ENCODE results near the gene ANKS1A. TPM values are rescaled to one million over a fixed set of nuclear protein-coding genes. Genes with fewer than 3 reads are reported as not detected.

Gene ANKS1A
- total RNA-seq, 1 experiment from 2014 or later, result 35.0 TPM

- Mint-ChIP-seq H3K4me3 (no peak overlapping the region), H3K27me3 (ENCODE audit: low read depth) (no peaks in the 10 kb centered on the region), H3K27ac (no peak overlapping the region), H3K36me3 (peaks cover 7% of the 10 kb centered on the region), H3K9me3 (no peaks in the 10 kb centered on the region), H3K4me1 (peaks cover 27% of the 10 kb centered on the region)
- CTCF ChIA-PET, result interaction anchor here (2.1 kb wide), 1 partner anchor 74 kb away, joined by 7 read pairs; no protein-coding TSS in a partner anchor
- POLR2A ChIA-PET, result no interaction called here
- no peak for TF ChIP-seq ZNF532 (CRISPR knock-in tag; IDR thresholded peaks at IDR 0.05; ENCODE audit: borderline replicate concordance)
- DNase-seq (ENCODE audit: low spot score), result no peak
- ATAC-seq, result no peak
These were observed 176.8 kb downstream of the ANKS1A start for GRCh38 chr6:35065870-35066269.

GRCh38 chr6:35067234-35067633, 178.2 kb downstream of the ANKS1A start:
- DNase-seq (ENCODE audit: low spot score) (no peak), ATAC-seq (no peak)
- peaks cover 4% of the 10 kb centered on the region for H3K36me3 Mint-ChIP-seq
- no peak for TF ChIP-seq CREB1 (CRISPR knock-in tag; IDR thresholded peaks at IDR 0.05)
- TF ChIP-seq NR2C2 (CRISPR knock-in tag; IDR thresholded peaks at IDR 0.05), result no peak
- no peak for TF ChIP-seq OVOL2 (CRISPR knock-in tag; IDR thresholded peaks at IDR 0.05; ENCODE audit: borderline replicate concordance)
- TF ChIP-seq CDX4 (CRISPR knock-in tag; IDR thresholded peaks at IDR 0.05; ENCODE audit: borderline replicate concordance), result no peak
- no peak for TF ChIP-seq ESRRA (CRISPR knock-in tag; IDR thresholded peaks at IDR 0.05; ENCODE audit: borderline replicate concordance)
- TF ChIP-seq ARID4B (CRISPR knock-in tag; IDR thresholded peaks at IDR 0.05; ENCODE audit: borderline replicate concordance), result no peak
- no peak for TF ChIP-seq TEAD1 (CRISPR knock-in tag; IDR thresholded peaks at IDR 0.05)
- H3K4me1 Mint-ChIP-seq, result peaks cover 39% of the 10 kb centered on the region
- H3K27ac Mint-ChIP-seq, result no peak overlapping the region; the same call in 1 of the 2 replicates
- H3K9me3 Mint-ChIP-seq, result no peaks in the 10 kb centered on the region
- ChIA-PET CTCF (interaction anchor here (2.0 kb wide), 1 partner anchor 81 kb away, joined by 9 read pairs; no protein-coding TSS in a partner anchor), POLR2A (no interaction called here)
- no peaks in the 10 kb centered on the region for H3K27me3 Mint-ChIP-seq (ENCODE audit: low read depth)
- H3K4me3 Mint-ChIP-seq, result no peak overlapping the region

GRCh38 chr6:35068206-35068605, 179.2 kb downstream of the ANKS1A start:
- Mint-ChIP-seq H3K4me3 (no peak overlapping the region), H3K36me3 (peaks cover 4% of the 10 kb centered on the region), H3K4me1 (peaks cover 43% of the 10 kb centered on the region), H3K27ac (peak overlapping the region; percentile 95), H3K27me3 (ENCODE audit: low read depth) (no peaks in the 10 kb centered on the region), H3K9me3 (no peaks in the 10 kb centered on the region)
- ChIA-PET CTCF (interaction anchor here (0.7 to 2.6 kb wide), 5 partner anchors 17 to 111 kb away, joined by 3 to 11 read pairs (median 4); no protein-coding TSS in a partner anchor), POLR2A (no interaction called here)
- DNase-seq (ENCODE audit: low spot score) (no peak), ATAC-seq (no peak)
- TF ChIP-seq ESRRA (CRISPR knock-in tag; IDR thresholded peaks at IDR 0.05; ENCODE audit: borderline replicate concordance) (no peak), CDX4 (CRISPR knock-in tag; IDR thresholded peaks at IDR 0.05; ENCODE audit: borderline replicate concordance) (no peak), FOXJ3 (CRISPR knock-in tag; IDR thresholded peaks at IDR 0.05; ENCODE audit: borderline replicate concordance) (no peak), PRRX2 (CRISPR knock-in tag; IDR thresholded peaks at IDR 0.05) (no peak), OVOL2 (CRISPR knock-in tag; IDR thresholded peaks at IDR 0.05; ENCODE audit: borderline replicate concordance) (no peak), ZNF138 (CRISPR knock-in tag; conservative IDR thresholded peaks at IDR 0.05) (0 out of 2 replicates have a peak, but pooled peaks have one; percentile 28), RORB (CRISPR knock-in tag; IDR thresholded peaks at IDR 0.05) (no peak)

All from WTC11 (cell line).